Nephron (organoid): ENCODE measurements around the gene TCERG1.

Source experiments
- H3K27ac Mint-ChIP-seq, 3 experiments: 2 replicates each; pipeline ENCODE4 v1.8.0; 2020; ENCODE audit warnings: mixed read lengths in 3 of 3, mild to moderate bottlenecking in 2 of 3, moderate library complexity in 1 of 3
- H3K27me3 Mint-ChIP-seq: 2 replicates; pipeline ENCODE4 v1.8.0; 2021; ENCODE audit warnings: low read depth, mild to moderate bottlenecking, moderate library complexity, mixed read lengths
- H3K36me3 Mint-ChIP-seq: 2 replicates; pipeline ENCODE4 v1.8.0; 2020; ENCODE audit warnings: low read depth, mixed read lengths
- H3K4me1 Mint-ChIP-seq: 2 replicates; pipeline ENCODE4 v1.8.0; 2020; ENCODE audit warnings: mixed read lengths
- H3K4me3 Mint-ChIP-seq, 3 experiments: 2 replicates each; pipeline ENCODE4 v1.8.0; 2020; ENCODE audit warnings: mild to moderate bottlenecking in 3 of 3, mixed read lengths in 3 of 3, moderate library complexity in 2 of 3
- H3K9me3 Mint-ChIP-seq: 2 replicates; pipeline ENCODE4 v1.8.0; 2020; ENCODE audit warnings: mixed read lengths
- TF ChIP-seq, protein P1 (sequence below), 3 experiments: fragments of 200-600 bp; sonication (generic); IDR thresholded peaks; one replicate each; pipeline ENCODE4 v1.5.0; 2021; ENCODE audit warnings: antibody characterized with exemption in 3 of 3; ENCODE audit not compliant: unreplicated experiment in 3 of 3

The TCERG1 gene

GRCh38 chr5:146515473-146516150 lies 68.5 kb downstream of the TCERG1 start:
- Mint-ChIP-seq H3K9me3 (no peaks in the 10 kb centered on the region), H3K27ac (no peak overlapping the region), H3K4me1 (no peaks in the 10 kb centered on the region), H3K27me3 (no peaks in the 10 kb centered on the region), H3K4me3 (no peak overlapping the region), H3K36me3 (peaks cover 21% of the 10 kb centered on the region)
- TF ChIP-seq, protein P1, sequence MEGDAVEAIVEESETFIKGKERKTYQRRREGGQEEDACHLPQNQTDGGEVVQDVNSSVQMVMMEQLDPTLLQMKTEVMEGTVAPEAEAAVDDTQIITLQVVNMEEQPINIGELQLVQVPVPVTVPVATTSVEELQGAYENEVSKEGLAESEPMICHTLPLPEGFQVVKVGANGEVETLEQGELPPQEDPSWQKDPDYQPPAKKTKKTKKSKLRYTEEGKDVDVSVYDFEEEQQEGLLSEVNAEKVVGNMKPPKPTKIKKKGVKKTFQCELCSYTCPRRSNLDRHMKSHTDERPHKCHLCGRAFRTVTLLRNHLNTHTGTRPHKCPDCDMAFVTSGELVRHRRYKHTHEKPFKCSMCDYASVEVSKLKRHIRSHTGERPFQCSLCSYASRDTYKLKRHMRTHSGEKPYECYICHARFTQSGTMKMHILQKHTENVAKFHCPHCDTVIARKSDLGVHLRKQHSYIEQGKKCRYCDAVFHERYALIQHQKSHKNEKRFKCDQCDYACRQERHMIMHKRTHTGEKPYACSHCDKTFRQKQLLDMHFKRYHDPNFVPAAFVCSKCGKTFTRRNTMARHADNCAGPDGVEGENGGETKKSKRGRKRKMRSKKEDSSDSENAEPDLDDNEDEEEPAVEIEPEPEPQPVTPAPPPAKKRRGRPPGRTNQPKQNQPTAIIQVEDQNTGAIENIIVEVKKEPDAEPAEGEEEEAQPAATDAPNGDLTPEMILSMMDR (IDR thresholded peaks at IDR 0.05; ENCODE audit: unreplicated experiment in 3 of 3), result no peak

DNA sequence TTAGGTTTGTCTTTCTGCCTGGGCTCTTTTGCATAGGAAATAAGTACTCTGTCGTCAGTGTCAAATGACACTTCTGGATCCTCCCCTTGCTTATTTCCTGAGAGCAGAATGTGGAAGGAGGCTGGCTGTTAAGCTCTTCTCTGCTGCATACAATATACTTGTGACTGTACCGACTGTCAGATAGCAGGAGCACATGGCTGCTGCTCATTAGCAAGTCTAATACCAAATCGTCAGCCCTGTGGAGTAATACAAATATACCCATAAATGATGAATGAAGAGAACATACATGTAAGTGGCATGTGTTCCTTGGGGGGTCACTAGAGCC lies 69.0 kb downstream of the TCERG1 start, which contains the start of gene GPR151:
TSS of gene GPR151 (minus strand) at position 40 of the 325 bp plus-strand sequence. CDS start 77 bp downstream, outside the sequence.
- Mint-ChIP-seq H3K4me3 (no peak within 1 kb of the TSS), H3K4me1 (no peaks in the 10 kb centered on the region), H3K27me3 (no peaks in the 10 kb centered on the region), H3K27ac (no peak within 1 kb of the TSS), H3K36me3 (peaks cover 16% of the 10 kb centered on the region), H3K9me3 (no peaks in the 10 kb centered on the region)
- TF ChIP-seq, protein P1 (IDR thresholded peaks at IDR 0.05; ENCODE audit: unreplicated experiment in 3 of 3), result no peak

- TF ChIP-seq, protein P1 (IDR thresholded peaks at IDR 0.05; ENCODE audit: unreplicated experiment in 3 of 3), result no peak
- H3K36me3 Mint-ChIP-seq, result no peaks in the 10 kb centered on the region
- H3K4me1 Mint-ChIP-seq, result no peaks in the 10 kb centered on the region
- no peak overlapping the region for H3K4me3 Mint-ChIP-seq
- no peak overlapping the region for H3K27ac Mint-ChIP-seq
- H3K9me3 Mint-ChIP-seq, result no peaks in the 10 kb centered on the region
- H3K27me3 Mint-ChIP-seq, result peaks cover 7% of the 10 kb centered on the region
These were observed 72.4 kb downstream of the TCERG1 start for GRCh38 chr5:146519554-146519953.

- Mint-ChIP-seq H3K36me3 (no peaks in the 10 kb centered on the region), H3K4me1 (no peaks in the 10 kb centered on the region), H3K27ac (no peak overlapping the region), H3K27me3 (peaks cover 7% of the 10 kb centered on the region), H3K4me3 (no peak overlapping the region), H3K9me3 (no peaks in the 10 kb centered on the region)
- TF ChIP-seq, protein P1 (IDR thresholded peaks at IDR 0.05; ENCODE audit: unreplicated experiment in 3 of 3), result no peak
These were observed 73.6 kb downstream of the TCERG1 start for GRCh38 chr5:146520731-146521130.

GRCh38 chr5:146521403-146522106 lies 74.4 kb downstream of the TCERG1 start:
- Mint-ChIP-seq H3K4me3 (no peak overlapping the region), H3K27ac (no peak overlapping the region), H3K4me1 (no peaks in the 10 kb centered on the region), H3K36me3 (no peaks in the 10 kb centered on the region), H3K27me3 (peaks cover 7% of the 10 kb centered on the region), H3K9me3 (no peaks in the 10 kb centered on the region)
- TF ChIP-seq, protein P1 (IDR thresholded peaks at IDR 0.05; ENCODE audit: unreplicated experiment in 3 of 3), result no peak

- no peak overlapping the region for H3K4me3 Mint-ChIP-seq
- H3K4me1 Mint-ChIP-seq, result no peaks in the 10 kb centered on the region
- no peak overlapping the region for H3K27ac Mint-ChIP-seq
- H3K9me3 Mint-ChIP-seq, result no peaks in the 10 kb centered on the region
- TF ChIP-seq, protein P1 (IDR thresholded peaks at IDR 0.05; ENCODE audit: unreplicated experiment in 3 of 3), result no peak
- H3K36me3 Mint-ChIP-seq, result no peaks in the 10 kb centered on the region
- peaks cover 7% of the 10 kb centered on the region for H3K27me3 Mint-ChIP-seq
These were observed 76.6 kb downstream of the TCERG1 start for GRCh38 chr5:146523698-146524097.
